Measurements from ENCODE around the gene ROBO1.

GRCh38 chr3:79003994-79004393 is 763.8 kb downstream of the ROBO1 start:
- TF ChIP-seq EZH2phosphoT487 (IDR thresholded peaks at IDR 0.05; ENCODE audit: insufficient read depth, low read depth) = no peak
- no peak for TF ChIP-seq EZH2 (IDR thresholded peaks at IDR 0.05; ENCODE audit: insufficient read depth, poor library complexity, severe bottlenecking)
